NCI-H748 treated with DMSO at 0.1 percent for 48 hours (cell line): ENCODE data around the gene KLHL29.
"Not testable (repeated sequence)": the region's sequence is repeated elsewhere in the genome, so short reads cannot be mapped to it uniquely, and the experiment has no call there.

ENCODE experiments used
- DNase-seq: peaks from one replicate; lab custom pipeline; 2025; lab: John Stamatoyannopoulos, UW

KLHL29 gene

DNA sequence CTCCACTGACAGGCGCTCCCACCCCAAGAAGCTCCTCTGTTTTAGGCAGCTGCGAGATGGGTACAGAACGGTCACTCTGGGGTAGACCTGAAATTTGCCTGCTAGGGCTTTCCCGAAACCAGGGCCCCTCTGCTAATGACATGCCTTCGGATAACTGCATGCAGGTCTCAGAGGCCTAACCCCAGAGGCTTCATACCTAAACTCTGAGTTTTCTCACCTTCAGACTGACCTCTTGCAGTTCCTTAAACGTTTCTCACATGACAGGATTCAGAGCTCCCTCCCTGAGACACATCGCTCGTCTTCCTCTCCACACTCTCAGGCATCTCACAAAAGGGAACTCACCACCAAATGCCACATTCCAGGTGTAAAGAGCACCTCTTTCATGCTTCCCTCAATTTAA, 11.3 kb upstream of the KLHL29 start:
- DNase-seq: no peak

DNA sequence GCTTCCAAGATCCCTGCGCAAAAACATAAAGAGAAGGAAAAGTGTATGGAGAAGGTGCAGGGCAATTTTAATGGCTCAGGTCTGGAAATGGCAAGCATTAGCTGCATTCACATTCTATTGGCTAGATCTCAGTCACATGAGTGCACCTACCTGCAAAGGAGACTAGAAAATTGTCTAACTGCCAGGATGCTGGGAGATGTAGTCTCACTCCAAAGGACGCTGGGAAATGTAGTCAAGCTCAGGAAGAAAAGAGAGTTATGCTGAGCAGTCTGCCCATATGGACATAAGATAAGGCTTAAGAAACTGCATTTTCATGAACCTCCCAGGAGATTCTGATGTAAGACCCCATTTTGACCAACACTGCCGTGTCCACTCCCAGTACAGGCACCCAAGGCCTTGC, 9.5 kb upstream of the KLHL29 start:
- no peak for DNase-seq

DNA sequence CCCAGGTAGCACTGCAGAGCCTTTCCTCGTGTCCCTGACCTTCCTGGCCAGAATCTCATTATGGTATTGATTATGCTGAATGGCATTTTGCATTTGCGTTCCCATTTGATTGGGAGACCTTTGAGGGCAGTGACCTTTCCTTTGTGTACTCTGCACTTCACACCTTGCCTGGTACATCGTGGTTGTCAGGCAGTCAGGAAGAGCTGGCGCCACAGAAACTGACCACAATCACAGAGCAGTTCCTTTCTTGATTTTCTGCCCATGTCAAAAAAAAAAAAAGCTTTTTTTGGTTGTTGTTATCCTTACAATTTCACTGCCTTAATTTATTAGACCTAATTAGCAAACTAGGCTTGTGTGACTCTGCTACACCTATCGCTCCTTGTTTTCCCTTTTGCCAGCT, 8.9 kb upstream of the KLHL29 start:
- no peak for DNase-seq

DNA sequence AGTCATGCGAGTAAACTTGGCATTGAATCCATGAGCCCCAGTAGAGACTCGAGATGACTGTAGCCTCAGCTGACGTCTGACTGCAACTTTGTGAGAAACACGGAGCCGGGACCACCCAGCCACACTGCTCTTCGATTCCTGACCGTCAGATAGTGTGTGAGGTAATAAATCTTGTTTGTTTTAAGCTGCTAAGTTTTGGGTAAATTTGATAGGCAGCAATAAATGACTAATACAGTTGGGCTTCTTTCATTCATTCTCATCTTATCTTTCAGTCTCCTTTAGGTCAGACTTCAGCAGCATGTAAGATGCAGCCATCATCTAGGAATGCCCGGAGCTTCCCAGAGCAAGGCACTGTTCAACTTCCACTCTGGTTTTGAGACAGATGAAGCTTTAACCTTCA, 8.0 kb upstream of the KLHL29 start:
- DNase-seq: no peak

DNA sequence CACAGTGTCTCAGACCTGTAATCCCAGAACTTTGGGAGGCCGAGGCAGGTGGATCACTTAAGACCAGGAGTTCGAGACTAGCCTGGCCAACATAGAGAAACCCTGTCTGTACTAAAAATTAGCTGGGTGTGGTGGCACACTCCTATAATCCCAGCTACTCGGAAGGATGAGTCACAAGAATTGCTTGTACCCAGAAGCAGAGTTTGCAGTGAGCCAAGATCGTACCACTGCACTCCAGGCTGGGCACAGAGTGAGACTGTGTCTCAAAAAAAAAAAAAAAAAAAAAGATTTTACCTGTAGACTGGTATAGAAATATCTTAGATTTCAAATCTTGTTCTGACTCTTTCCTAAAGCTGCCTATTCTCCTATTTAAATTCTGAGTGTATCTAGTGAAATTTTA, 7.2 kb upstream of the KLHL29 start:
- DNase-seq: no peak

DNA sequence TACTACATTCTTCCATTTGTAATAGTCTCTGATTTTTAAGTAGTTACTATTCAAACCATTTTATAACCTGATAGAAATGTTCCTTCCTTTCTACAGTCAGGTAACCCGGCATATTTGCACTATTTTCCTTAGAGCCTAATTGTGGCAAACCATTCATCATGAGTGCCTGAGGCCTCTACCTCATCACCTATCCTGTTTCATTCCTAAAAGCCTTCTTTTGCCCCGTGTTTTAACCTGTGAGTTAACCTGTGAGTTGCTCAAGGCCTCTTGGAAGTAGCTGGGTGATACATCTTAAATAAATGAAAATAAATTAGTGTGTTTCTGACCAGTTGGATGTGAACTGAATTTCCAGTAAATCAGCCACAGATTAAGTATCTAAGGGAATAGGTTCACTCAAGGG, 6.5 kb upstream of the KLHL29 start:
- DNase-seq: no peak

DNA sequence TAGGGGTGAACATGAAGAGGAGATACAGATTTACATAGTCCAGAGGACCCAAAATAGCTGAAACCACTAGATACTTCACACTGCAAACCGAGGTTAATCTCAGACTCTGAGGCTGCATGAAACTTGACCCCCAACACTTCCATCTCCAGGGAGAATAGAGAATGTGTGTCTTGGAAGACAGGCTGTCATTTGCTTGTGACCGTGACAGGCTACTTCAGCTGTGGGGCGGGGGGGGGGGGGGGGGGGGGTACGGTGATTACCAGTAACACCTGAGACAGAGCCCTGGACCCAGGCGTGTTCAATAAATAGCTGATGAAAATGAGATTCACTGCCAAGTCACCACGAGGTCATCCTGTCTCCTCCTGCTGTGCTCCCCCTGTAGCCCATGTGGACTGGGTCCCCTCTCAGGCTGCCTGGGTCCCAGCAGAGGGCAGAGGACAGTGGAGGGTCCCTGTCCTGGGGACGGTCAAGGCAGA, 5.7 kb upstream of the KLHL29 start:
- no peak for DNase-seq

DNA sequence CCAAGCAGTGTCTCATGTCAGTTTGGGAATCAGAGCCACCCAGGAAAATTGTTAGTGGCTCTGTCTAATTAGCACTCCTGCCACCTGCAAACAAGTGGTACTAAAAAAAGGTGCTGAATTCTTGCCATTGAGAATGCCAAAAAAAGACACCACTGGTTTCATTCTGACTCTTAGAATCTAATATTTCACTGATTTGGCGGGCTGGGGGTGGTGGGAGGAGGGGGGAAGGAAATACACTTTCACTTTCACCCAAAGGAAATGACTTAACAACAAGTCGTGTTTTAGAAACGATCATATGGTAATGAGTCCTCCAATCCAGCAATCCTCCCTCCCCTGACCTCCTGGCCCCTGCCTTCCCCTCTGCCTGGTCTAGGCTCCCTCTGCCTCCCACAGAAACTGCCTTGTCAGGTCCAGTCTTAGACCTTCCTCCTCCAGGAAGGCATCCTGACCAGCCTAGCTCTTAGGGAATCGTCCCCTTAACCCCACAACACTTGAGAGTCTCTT, 4.4 kb upstream of the KLHL29 start:
- DNase-seq: no peak

DNA sequence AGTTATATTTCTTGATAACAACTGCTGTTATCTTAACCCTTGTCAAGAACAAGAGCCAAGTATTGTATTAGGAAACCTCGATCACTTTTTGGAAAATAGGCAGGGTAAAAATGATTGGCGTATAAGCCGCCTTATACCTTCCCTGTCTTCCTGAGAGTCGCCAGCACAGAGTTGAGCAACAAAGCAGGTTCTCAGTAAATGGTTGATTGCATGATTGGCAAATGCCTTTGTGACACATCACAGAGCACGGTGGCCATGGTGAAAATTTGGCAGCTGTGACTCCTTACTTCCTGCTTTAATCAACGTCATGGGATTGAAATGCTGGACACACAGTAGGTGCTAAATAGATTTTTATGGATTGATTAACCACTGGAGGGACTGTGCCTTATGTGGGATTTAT, 3.9 kb upstream of the KLHL29 start:
- DNase-seq: peak; percentile 6

DNA sequence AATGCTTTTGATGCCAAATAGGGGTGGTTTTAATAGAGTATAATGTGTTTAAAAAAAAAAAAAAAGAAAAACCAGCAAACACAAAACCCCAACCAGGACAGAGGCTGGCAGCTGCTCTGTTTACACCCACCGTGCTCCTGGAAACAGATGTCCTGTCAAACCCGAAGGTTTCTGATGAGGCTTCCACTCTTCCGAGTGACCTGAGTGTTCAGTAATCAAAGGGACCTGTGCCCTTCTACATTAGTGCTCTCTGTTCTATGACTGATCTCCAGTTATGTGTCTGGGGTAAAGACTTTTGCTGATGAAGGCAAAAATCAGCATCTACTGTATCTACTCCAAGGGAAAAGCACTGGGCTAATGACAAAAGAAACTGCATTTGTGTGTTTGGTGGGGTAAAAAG, 3.5 kb upstream of the KLHL29 start:
- DNase-seq: no peak

DNA sequence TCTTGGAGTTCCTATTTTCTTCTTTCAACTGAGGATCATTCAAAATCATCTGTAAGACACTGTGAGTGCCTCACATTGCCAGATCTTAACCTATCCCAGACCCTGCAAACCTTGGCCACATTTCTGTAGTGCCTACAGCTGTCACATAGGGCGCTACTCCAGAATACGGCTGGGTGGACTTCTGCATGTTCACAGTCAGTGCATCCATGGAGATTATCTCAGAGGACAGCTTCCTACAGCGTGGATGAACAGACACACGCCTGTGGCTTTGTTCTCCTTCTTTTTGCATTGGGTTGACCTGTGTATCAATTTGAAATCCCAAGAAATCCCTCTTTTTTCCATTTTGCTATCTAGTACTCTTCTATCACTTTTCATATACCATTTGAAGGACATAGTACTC, 1.9 kb upstream of the KLHL29 start:
- no peak for DNase-seq

DNA sequence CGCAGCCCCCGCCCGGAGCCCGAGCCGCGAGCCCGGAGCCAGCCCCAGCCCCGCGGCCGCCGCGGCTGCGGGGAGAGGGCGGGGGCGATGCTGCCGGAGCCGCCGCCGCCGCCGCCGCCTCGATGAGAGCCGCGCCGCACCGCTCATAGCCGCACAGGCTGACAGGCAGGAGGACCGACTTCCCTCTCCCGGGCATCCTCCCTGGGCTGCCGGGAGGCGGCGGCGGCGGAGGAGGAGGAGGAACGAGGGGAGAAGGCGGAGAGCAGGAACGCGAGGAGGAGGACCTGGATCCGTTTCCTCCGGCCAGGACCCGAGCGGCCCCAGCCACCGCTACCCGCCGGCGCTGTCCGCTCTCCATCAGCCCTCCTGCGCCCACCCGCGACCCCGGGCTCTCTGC, 370 bp downstream of the KLHL29 start:
- DNase-seq: no peak

DNA sequence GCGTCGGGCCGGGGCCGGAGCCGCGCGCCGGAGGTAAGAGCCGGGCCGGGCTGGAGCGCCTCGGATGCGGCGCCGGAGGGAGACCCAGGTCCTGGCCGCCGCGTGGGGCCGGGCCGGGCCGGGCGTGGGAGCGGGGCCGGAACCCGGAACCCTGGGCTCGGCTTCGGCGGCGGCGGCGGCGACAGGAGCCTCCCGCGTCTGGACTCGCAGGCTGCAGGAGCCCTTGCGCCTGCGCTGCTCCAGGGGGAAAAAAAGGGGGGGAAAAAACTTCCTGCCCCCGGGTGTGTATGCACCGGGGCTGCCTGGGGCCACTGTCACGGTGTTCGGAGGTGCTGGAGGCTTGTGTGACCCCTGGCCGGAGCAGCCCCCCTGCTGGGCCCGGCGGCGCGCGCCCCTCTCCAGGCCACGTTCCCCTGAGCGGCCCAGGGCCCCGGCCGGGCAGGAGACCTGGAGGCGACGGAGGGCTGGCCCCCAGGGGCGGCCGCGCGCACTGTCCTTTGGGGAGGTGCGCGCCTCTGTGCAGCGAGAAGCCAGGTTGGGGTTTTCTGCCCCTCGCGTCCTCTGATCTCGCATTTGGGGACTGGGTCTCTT, 864 bp downstream of the KLHL29 start:
- DNase-seq: no peak

DNA sequence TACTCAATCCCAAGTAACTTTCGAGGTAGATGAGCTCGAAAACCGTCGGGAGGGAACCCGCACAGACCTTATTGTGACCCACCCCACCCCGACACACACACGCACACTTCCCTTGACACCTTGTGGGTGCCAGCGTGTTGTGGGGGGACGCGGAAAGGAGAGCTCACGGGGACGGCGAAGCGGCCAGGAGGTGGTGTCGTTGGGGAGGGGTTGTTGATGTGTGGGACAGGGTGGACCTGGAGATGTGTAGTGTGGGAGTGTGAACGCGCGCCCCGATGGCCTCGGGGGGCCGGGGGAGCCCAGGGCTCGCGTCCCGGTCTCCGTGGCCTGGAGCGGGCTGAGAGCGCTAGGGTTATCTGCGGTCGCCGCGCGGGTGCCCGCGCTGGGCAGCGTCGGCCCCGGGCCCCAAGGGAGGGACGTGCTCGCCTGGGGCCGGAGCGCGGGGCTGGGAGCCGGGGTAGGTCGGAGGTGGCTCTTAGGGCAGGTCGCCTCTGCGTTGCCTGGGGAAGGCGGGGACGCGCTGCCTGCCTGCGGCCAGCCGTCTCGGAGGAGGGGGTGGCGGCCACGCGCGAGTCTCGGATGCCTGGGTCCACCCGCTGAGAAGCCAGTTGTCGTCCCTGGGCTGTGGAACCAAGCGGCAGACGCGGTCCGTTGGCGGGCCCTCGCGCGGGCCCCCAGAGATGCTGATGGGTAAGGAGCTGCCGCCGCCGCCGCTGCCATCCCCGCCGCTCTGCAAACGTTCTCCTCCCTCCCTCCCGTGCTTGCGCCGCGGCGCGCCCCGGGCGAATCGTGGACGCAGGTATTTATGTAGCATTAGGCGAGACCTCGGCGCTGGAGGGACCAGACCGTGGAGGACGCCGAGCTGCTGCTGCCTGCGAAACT, 1.6 kb downstream of the KLHL29 start:
- peak; percentile 24 for DNase-seq

DNA sequence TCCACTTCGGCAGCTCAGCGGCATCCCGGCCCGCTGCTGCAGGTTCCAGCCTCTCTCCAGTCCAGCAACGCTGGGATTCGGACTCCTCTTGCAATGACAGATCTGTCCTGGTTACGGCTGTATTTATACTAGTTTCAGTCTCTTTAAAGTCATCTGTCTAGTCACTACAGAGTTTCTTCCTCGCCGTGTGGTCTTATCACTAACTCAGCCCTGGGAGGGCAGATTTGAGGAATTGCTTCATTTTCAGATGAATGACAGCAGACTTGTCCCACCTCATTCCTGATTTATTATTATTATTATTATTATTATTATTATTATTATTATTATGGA, 2.2 kb downstream of the KLHL29 start:
- no peak for DNase-seq

DNA sequence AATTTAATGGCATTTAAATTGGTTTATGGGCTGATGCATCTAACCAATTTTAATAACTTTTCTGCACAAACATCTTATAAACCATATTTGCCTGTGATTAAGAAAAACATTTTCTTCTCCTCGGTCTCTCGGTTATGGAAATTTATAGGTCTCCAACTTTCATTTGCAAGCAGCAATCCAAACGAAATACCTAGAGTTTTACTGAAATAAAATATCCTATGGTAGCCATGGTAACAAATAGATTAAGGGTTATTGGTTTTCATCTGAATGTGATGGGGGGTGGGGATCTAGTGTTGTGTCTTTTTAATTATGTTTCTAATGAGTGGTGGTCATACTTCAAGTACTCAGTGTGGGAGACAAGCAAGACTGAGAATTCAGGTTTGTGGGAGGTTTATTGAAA, 2.9 kb downstream of the KLHL29 start:
- DNase-seq: no peak

DNA sequence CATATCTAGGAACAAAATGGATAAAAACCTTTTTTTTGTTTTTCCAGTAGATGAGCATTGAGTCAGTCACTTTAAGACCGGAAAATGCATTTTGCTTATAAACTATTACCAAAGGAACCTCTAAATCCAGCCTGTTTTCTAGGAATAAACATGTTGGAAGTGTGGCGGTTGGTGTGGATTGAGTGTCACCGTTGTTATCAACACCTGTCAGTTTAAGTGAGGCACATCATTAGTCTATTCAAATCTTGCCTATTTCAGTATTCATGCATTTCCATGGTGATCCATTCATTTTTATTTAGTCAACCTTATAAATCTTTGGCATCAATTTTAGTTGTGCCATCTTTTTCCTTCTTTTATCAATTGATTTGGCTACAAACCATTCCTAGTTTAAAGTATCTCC, 3.3 kb downstream of the KLHL29 start:
- DNase-seq: no peak

DNA sequence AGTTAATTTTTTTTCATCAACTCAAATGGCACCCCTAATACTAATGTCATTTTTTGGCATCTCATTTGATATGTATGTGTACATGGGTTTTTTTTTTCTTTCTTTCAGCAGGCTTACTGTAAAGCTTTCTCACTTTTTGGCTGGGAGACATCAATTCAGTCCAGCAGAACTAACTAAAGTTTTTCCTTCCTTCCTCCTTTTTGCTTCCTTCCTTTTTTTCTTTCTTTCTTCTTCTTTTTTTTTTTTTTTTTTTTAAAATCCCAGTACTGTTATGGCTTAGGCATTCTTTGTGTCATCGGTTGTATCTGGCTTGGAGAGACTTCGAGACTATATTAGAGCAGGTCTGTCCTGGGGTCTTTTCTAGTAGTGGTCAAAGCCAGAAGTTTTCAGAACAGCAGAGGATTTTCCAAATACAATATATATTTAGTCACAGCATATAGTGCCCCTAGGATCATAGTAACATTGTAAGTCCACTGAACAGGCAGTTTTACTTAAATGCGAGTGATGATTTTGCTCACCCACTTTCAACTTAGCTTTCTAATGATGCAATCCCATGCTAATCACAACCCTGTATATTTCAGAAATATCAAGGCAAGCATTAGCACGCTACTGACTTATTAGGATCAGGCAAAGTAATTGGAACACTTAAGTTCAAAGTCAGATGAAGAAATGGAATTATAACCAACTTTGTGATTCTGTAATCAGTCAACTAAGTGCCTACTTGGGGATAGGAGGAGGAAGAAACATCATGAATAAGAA, 4.0 kb downstream of the KLHL29 start:
- DNase-seq: no peak

DNA sequence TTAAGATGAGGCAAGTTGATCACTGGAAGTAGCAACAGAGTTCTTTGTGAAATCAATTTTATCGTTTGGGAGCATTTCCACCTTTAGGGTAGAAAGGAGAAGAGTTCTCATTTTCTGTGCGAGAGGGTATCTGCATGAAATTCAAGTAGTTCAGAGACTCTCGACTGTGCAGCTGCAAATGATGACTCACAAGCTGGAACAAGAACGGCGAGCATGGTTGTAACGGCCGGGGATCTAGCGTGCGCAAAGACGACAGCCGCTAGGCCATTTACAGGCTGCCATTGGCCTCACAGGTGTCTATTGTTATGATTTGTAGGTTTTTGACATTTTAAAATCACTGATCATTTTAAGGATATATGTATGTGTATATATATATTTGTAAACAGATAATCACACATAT, 5.2 kb downstream of the KLHL29 start:
- no peak for DNase-seq

DNA sequence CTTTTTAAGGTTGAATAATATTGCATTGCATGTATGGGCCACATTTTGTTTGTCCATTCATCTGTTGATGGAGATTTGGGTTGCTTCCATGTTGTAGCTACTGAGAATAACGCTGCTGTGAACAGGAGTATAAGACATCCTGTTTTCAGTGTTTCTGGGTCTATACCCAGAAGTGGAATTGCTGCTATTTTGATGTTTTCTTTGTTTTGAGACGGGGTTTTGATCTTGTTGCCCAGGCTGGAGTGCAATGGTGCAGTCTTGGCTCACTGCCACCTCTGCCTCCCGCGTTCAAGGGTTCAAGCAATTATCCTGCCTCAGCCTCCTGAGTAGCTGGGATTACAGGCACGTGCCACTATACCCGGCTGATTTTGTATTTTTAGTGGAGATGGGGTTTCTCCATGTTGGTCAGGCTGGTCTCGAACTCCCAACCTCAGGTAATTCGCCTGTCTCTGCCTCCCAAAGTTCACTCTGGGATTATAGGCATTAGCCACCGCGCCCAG, 6.3 kb downstream of the KLHL29 start:
- DNase-seq: not testable (repeated sequence)

DNA sequence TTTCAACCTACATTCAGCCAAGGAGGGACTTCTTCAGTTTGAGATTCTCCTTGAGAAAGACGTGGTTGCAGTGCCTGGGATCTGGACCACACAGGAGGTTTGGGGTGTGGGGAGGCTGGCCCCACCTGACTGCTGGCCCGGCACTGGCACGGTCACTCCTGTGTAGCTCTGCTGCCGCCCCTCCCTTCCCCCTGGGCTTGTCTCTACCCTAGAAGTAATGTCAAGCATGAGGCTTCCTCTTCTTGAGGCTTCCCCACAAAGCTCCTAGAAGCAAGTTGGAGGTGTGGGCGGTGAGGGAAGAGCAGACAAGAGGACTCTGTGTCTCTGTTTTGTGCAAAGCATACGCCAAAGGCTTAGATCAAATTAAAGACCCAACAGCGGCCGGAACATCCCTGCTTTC, 8.7 kb downstream of the KLHL29 start:
- no peak for DNase-seq

DNA sequence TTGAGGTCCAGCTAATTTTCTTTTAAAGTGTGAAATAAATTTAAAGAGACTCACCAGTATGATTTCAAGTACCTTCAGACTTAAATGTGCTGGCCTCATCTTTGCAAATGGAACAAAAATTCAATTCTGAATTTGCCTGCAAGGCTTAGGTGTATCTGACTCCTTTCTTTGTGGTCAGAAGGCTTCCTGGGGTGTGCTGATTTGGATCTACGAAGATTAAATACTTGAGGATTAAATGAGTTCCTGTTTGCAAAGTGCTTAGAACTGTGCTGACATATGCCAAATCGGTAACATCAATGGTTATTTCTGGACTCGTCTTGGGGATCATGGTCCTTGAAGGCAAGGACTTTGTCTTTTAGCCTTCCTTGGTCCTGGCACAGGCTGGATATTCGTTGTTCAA, 9.7 kb downstream of the KLHL29 start:
- DNase-seq: no peak

DNA sequence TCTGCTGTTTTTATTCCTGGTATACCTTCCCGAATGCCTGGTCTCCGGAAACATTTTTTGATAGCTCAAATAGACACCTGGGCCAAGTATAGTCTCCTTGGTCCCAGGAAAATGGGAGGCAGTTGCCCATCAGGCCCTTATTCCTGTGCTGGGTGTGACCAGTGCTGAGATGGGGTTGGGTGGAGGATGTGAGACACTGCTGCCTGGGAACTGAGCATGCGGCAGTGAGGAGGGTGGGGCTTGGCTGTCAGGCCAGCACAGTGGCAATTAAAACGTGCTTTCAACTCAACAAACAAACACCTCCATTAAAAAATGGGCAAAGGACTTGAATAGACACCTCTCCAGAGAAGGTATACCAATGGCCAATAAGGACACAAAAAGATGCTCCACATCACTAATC, 12.5 kb downstream of the KLHL29 start:
- DNase-seq: peak; percentile 21
